NB4 (cell line): ENCODE results near the gene PRR29.

Experiments
- CTCF ChIP-seq: IDR thresholded peaks from one replicate; pipeline ENCODE4 v1.5.1; 2012; ENCODE audit warnings: low read depth, low read length
- MAX ChIP-seq: IDR thresholded peaks from 2 replicates; pipeline ENCODE4 v1.6.1; 2011; ENCODE audit warnings: low read depth, low read length
- MYC ChIP-seq: IDR thresholded peaks from 2 replicates; pipeline ENCODE4 v1.6.1; 2011; ENCODE audit warnings: low read depth, low read length
- POLR2A ChIP-seq: IDR thresholded peaks from 2 replicates; pipeline ENCODE4 v1.6.1; 2011; ENCODE audit warnings: mild to moderate bottlenecking; ENCODE audit not compliant: insufficient read length; ENCODE audit errors: extremely low read depth

- TF ChIP-seq CTCF (no peak), POLR2A (no peak), MAX (no peak), MYC (no peak)
Measured at GRCh38 chr17:64004903-64005733, 7.0 kb downstream of the PRR29 start.
